Activated T-helper 1 cell treated with anti-CD3 and anti-CD28 coated beads, Interleukin-12 subunit alpha, Interleukin-12 subunit beta, Interleukin-2, Interleukin-4 antibody, amounts not matched to agents 30 ng/mL and 10 ng/mL and 1 ng/mL, durations not matched to agents 14 hours and 24 hours and 36 hours (primary cell): ENCODE measurements around the gene SLC2A13. TPM values are rescaled to one million over a fixed set of nuclear protein-coding genes. Genes with fewer than 3 reads are reported as not detected.
"Not testable (repeated sequence)": the region's sequence is repeated elsewhere in the genome, so short reads cannot be mapped to it uniquely, and the experiment has no call there.

Source experiments
- DNase-seq: peaks from one replicate; pipeline ENCODE4 v3.0.0; 2021; ENCODE audit warnings: low spot score
- H3K27ac Mint-ChIP-seq: one replicate; pipeline ENCODE4 v1.8.0; 2021; ENCODE audit warnings: mild to moderate bottlenecking, mixed read lengths
- H3K27me3 Mint-ChIP-seq: one replicate; pipeline ENCODE4 v1.8.0; 2022; ENCODE audit warnings: mild to moderate bottlenecking, moderate library complexity, mixed read lengths; ENCODE audit not compliant: insufficient read depth
- H3K36me3 Mint-ChIP-seq: one replicate; pipeline ENCODE4 v1.8.0; 2021; ENCODE audit warnings: low read depth, mixed read lengths
- H3K4me1 Mint-ChIP-seq: one replicate; pipeline ENCODE4 v1.8.0; 2021; ENCODE audit warnings: low read depth, mixed read lengths
- H3K4me3 Mint-ChIP-seq: one replicate; pipeline ENCODE4 v1.8.0; 2021; ENCODE audit warnings: mild to moderate bottlenecking, moderate library complexity, mixed read lengths
- H3K9me3 Mint-ChIP-seq: one replicate; pipeline ENCODE4 v1.8.0; 2021; ENCODE audit warnings: mixed read lengths
- intact Hi-C: fragments of 100-400 bp; cut with micrococcal nuclease; formaldehyde crosslinking; loops from one replicate; pipeline ENCODE4 v1.15.1; 2024
- total RNA-seq: library from RNA; stranded (reverse); gene quantifications from 2 replicates; pipeline ENCODE4 v1.2.3, GENCODE V29; 2022

SLC2A13 gene
- total RNA-seq, 1 donor from 2014 or later: 2.6 TPM

DNA sequence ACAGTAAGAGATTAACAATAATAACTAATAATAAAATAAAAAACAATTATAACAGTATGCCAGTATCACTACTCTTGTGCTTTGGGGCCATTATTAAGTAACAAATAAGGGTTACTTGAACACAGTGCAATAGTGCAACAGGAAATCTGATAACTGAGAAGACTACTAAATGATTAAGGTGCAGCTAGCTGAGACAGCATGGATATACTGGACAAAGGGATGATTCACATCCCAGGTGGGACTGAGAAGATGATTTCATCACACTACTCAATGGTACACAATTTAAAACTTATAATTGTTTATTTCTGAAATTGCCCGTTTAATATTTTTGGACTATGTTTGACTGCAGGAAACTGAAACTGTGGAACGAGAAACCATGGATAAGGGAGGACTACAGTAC, 317.6 kb downstream of the SLC2A13 start:
- DNase-seq: no peak
- H3K4me3 Mint-ChIP-seq: no peak overlapping the region
- H3K36me3 Mint-ChIP-seq: no peaks in the 10 kb centered on the region

GRCh38 chr12:39785814-39786213, 320.1 kb downstream of the SLC2A13 start:
- H3K4me3 Mint-ChIP-seq, H3K36me3 Mint-ChIP-seq, H3K9me3 Mint-ChIP-seq, H3K4me1 Mint-ChIP-seq, H3K27ac Mint-ChIP-seq, DNase-seq, intact Hi-C loops, H3K27me3 Mint-ChIP-seq: not testable (repeated sequence)

More for the DNA sequence above, 317.6 kb downstream of the SLC2A13 start:
- no peaks in the 10 kb centered on the region for H3K4me1 Mint-ChIP-seq
- no peak overlapping the region for H3K27ac Mint-ChIP-seq
- intact Hi-C loops: no loop called here
- no peaks in the 10 kb centered on the region for H3K27me3 Mint-ChIP-seq
- H3K9me3 Mint-ChIP-seq: no peaks in the 10 kb centered on the region

DNA sequence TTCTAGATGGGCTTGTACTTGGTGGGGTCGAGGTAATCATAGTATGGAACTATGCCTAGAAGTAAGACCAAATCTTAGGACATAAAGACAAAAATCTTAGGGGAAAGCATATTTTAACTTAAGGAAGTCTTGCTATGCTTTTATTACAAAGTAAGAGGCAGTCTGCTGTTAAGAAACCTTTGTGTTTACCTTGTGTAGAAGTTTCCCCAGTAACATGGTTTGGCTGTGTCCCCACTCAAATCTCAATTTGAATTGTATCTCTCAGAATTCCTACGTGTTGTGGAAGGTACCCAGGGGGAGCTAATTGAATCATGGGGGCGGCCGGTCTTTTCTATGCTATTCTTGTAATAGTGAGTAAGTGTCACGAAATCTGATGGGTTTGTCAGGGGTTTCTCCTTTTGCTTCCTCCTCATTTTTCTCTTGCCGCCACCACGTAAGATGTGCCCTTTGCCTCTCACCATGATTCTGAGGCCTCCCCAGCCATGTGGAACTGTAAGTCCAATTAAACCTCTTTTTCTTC, 323.8 kb downstream of the SLC2A13 start:
- Mint-ChIP-seq H3K27ac (no peak overlapping the region), H3K36me3 (no peaks in the 10 kb centered on the region), H3K27me3 (no peaks in the 10 kb centered on the region), H3K9me3 (no peaks in the 10 kb centered on the region), H3K4me3 (no peak overlapping the region), H3K4me1 (no peaks in the 10 kb centered on the region)
- no peak for DNase-seq
- intact Hi-C loops: no loop called here

GRCh38 chr12:39780913-39781446, 324.9 kb downstream of the SLC2A13 start:
- Mint-ChIP-seq H3K9me3 (no peaks in the 10 kb centered on the region), H3K4me1 (no peaks in the 10 kb centered on the region), H3K27me3 (no peaks in the 10 kb centered on the region), H3K4me3 (no peak overlapping the region), H3K27ac (no peak overlapping the region), H3K36me3 (no peaks in the 10 kb centered on the region)
- no peak for DNase-seq
- intact Hi-C loops: no loop called here

DNA sequence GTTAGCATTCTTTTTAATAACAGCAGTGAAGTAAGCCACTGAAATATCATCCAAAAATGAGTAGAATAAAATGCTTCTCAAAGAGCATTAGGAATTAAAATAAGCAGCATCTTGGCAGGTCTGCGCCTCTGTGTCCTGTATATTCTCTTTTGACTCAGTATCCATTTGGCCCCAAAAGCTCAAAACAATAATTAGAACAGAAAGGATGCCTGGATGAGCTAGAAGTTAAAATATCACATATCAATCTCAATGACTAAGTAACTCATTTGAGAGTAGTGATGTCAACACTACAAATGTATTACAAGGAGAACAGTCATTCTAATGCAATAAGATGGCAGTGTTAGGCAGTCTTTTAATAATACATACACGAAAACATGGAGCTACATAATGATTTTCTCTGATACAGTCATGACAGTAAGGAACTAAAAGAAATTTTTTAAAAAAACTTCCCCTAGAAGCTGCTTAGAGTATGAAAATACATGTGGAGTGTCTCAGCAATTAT, 325.4 kb downstream of the SLC2A13 start:
- Mint-ChIP-seq H3K36me3 (no peaks in the 10 kb centered on the region), H3K4me1 (no peaks in the 10 kb centered on the region), H3K27ac (no peak overlapping the region), H3K4me3 (no peak overlapping the region), H3K27me3 (no peaks in the 10 kb centered on the region), H3K9me3 (no peaks in the 10 kb centered on the region)
- intact Hi-C loops: no loop called here
- no peak for DNase-seq

DNA sequence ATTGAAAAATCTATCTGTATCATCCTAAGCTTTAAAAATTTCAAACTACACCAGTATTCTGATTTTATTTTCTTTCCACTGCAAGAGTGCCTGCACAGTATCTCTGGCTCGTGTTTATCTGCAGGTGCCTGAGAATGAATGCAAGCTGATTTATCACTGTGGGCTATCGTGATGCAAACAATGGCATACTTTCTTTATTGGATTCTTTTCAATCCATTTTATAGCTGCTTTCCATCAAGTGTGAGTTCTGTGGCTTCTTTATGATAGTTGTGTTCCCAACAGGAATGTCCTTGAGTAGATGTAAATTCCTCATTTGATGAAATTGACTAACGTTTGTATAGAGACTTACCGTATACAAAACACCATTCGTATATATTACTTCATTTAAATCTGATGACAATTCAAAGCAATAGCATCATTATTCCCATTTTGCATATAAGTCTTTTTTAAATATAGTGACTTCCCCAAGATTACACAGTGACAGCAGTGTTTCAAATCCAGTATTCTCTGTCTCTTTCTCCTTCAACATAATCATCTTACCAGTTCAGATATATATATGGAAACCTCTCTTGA, 326.0 kb downstream of the SLC2A13 start:
- intact Hi-C loops: no loop called here
- Mint-ChIP-seq H3K9me3 (no peaks in the 10 kb centered on the region), H3K36me3 (no peaks in the 10 kb centered on the region), H3K4me1 (no peaks in the 10 kb centered on the region), H3K27ac (no peak overlapping the region), H3K27me3 (no peaks in the 10 kb centered on the region), H3K4me3 (no peak overlapping the region)
- DNase-seq: no peak

DNA sequence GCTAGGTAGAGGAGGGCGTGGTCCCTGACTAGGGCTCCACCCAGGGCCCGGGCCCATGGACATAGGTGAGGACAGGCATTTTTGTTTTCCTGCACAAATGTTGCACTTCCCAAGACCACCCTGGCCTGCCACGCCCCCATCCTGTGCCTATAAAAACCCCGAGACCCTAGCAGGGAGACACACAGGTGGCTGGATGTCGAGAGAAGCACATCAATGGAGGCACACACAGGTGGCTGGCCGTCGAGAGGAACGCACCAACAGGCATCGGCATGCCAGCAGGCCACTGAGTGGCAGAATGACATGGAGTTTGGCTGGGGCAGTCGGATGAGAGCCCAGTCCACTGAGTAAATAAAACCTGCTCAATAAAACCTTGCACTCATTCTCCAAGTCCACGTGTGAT, 328.4 kb downstream of the SLC2A13 start:
- Mint-ChIP-seq H3K36me3 (no peaks in the 10 kb centered on the region), H3K27me3 (no peaks in the 10 kb centered on the region), H3K4me3 (no peak overlapping the region), H3K4me1 (no peaks in the 10 kb centered on the region), H3K27ac (no peak overlapping the region), H3K9me3 (no peaks in the 10 kb centered on the region)
- no peak for DNase-seq
- intact Hi-C loops: no loop called here

DNA sequence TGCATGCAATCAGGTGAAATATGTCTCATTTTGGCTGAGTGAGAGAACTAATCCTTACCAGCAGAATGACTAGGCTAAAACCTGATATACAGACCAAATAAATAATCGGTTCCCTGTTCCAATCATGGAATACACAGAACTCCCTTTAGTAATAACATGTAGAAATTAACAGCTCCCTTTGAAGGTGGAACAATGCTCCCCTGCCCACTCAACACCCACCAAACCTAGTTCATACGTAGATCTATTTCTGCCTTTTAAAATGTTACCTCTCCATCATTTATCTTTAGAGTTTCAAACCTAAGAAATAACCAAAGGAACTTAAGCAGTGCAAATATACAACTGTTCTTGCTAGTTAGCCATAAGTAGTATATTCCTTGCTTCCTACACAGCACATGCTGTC, 332.6 kb downstream of the SLC2A13 start:
- no peak for DNase-seq
- intact Hi-C loops: no loop called here
- no peaks in the 10 kb centered on the region for H3K27me3 Mint-ChIP-seq
- H3K4me1 Mint-ChIP-seq: no peaks in the 10 kb centered on the region
- H3K4me3 Mint-ChIP-seq: no peak overlapping the region
- no peaks in the 10 kb centered on the region for H3K36me3 Mint-ChIP-seq
- no peak overlapping the region for H3K27ac Mint-ChIP-seq
- no peaks in the 10 kb centered on the region for H3K9me3 Mint-ChIP-seq

- intact Hi-C loops: no loop called here
- Mint-ChIP-seq H3K4me1 (no peaks in the 10 kb centered on the region), H3K9me3 (no peaks in the 10 kb centered on the region), H3K27me3 (no peaks in the 10 kb centered on the region), H3K4me3 (no peak overlapping the region), H3K36me3 (no peaks in the 10 kb centered on the region), H3K27ac (no peak overlapping the region)
- no peak for DNase-seq
These were observed 333.0 kb downstream of the SLC2A13 start for GRCh38 chr12:39772821-39773259.

DNA sequence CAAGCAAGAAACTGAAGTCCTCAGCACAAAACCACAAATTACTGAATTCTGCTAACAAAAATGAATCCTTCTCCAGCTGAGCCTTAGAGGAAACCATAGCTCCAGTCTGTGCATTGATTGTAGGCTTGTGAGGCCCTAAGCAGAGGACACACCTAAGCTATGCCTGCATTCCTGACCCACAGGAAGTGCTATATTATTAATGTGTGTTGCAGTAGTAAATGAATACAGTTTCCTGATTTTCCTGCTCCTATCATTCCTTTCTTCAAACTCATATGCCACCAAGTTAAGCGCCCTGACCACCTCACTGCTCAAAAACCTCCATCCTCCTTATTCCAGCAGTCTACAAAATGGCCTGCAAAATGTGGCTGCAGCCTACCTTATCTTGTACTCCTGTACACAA, 334.4 kb downstream of the SLC2A13 start:
- Mint-ChIP-seq H3K36me3 (no peaks in the 10 kb centered on the region), H3K4me1 (no peaks in the 10 kb centered on the region), H3K27ac (no peak overlapping the region), H3K4me3 (no peak overlapping the region), H3K27me3 (no peaks in the 10 kb centered on the region), H3K9me3 (no peaks in the 10 kb centered on the region)
- DNase-seq: no peak
- intact Hi-C loops: no loop called here

- intact Hi-C loops: loop anchor here (1.0 to 5.0 kb wide), 3 partner anchors 225 to 448 kb away; no protein-coding TSS in a partner anchor
- Mint-ChIP-seq H3K27ac (no peak overlapping the region), H3K9me3 (no peaks in the 10 kb centered on the region), H3K4me1 (no peaks in the 10 kb centered on the region), H3K36me3 (no peaks in the 10 kb centered on the region), H3K27me3 (no peaks in the 10 kb centered on the region), H3K4me3 (no peak overlapping the region)
- no peak for DNase-seq
These were observed 340.8 kb downstream of the SLC2A13 start for GRCh38 chr12:39764944-39765560.

GRCh38 chr12:39763890-39764169, 342.1 kb downstream of the SLC2A13 start:
- no peaks in the 10 kb centered on the region for H3K36me3 Mint-ChIP-seq
- H3K4me3 Mint-ChIP-seq: no peak overlapping the region
- no peaks in the 10 kb centered on the region for H3K4me1 Mint-ChIP-seq
- peaks cover 1% of the 10 kb centered on the region for H3K27me3 Mint-ChIP-seq
- H3K27ac Mint-ChIP-seq: no peak overlapping the region
- H3K9me3 Mint-ChIP-seq: no peaks in the 10 kb centered on the region
- intact Hi-C loops: loop anchor here (5.0 kb wide), 1 partner anchor 447 kb away; no protein-coding TSS in a partner anchor
- DNase-seq: no peak

GRCh38 chr12:39763071-39763889, 342.6 kb downstream of the SLC2A13 start:
- no peak overlapping the region for H3K4me3 Mint-ChIP-seq
- no peaks in the 10 kb centered on the region for H3K9me3 Mint-ChIP-seq
- intact Hi-C loops: loop anchor here (5.0 kb wide), 1 partner anchor 446 kb away; no protein-coding TSS in a partner anchor
- no peaks in the 10 kb centered on the region for H3K4me1 Mint-ChIP-seq
- no peak overlapping the region for H3K27ac Mint-ChIP-seq
- no peaks in the 10 kb centered on the region for H3K36me3 Mint-ChIP-seq
- peaks cover 1% of the 10 kb centered on the region for H3K27me3 Mint-ChIP-seq
- DNase-seq: no peak
